ENCODE measurements around the gene HEXD. TPM values are rescaled to one million over a fixed set of nuclear protein-coding genes. Genes with fewer than 3 reads are reported as not detected.

Gene HEXD
- total RNA-seq, 1 donor = 9.4 TPM

- DNase-seq (ENCODE audit: low read depth) = no peak
- no peak overlapping the region for H3K4me3 ChIP-seq (ENCODE audit: low read depth, low read length)
- TF ChIP-seq CTCF (IDR thresholded peaks at IDR 0.05; ENCODE audit: insufficient read depth, low read length) = no peak
Observed at GRCh38 chr17:82412535-82413520, 5.3 kb upstream of the HEXD start.

- TF ChIP-seq CTCF (IDR thresholded peaks at IDR 0.05; ENCODE audit: insufficient read depth, low read length) = peak; percentile 67
- DNase-seq (ENCODE audit: low read depth) = peak; percentile 73
- no peak overlapping the region for H3K4me3 ChIP-seq (ENCODE audit: low read depth, low read length)
Observed at GRCh38 chr17:82414548-82415281, 3.4 kb upstream of the HEXD start.

DNA sequence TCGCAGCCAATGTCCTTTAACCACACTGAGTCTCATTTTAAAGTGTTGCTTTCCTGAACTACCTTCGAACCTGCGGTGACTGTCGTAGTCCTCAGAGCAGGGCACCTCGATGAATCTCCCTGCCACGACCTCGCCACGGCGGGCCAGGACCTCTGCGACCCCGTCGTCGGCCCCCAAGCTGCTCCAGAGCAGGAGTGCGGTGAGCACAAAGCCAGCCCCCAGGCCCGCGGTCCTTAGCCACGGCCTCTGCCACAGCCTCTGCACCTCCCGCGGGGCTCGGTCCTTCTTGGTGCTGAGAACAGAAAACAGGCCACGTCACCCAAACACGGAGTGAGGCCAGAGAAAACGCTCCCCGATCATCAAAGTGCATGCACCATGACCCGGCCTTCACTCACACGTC lies 2.8 kb upstream of the HEXD start:
- no peak overlapping the region for H3K4me3 ChIP-seq (ENCODE audit: low read depth, low read length)
- no peak for TF ChIP-seq CTCF (IDR thresholded peaks at IDR 0.05; ENCODE audit: insufficient read depth, low read length)
- DNase-seq (ENCODE audit: low read depth) = no peak

- no peak for TF ChIP-seq CTCF (IDR thresholded peaks at IDR 0.05; ENCODE audit: insufficient read depth, low read length)
- DNase-seq (ENCODE audit: low read depth) = no peak
- H3K4me3 ChIP-seq (ENCODE audit: low read depth, low read length) = no peak overlapping the region
Observed at GRCh38 chr17:82415786-82416185, 2.4 kb upstream of the HEXD start.

DNA sequence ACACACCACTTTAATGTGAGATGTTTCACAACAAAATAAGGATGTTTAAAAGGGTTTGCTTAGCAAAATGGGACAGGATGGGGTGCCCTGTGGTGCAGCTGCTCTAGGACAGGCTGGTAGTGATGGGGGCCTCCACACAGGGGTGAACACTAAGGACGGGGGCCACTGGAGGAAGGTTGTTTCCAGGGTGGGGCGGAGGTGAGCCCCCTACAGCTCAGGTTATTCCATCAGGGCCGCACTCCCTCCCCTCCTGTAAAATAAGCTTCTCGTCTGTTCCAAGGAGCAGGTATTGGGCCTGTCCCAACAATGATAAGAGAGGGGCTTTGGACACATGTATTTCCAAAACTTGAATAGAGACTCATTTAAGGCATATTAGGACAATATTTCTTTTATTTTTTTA lies 1.9 kb upstream of the HEXD start:
- no peak for DNase-seq (ENCODE audit: low read depth)
- no peak for TF ChIP-seq CTCF (IDR thresholded peaks at IDR 0.05; ENCODE audit: insufficient read depth, low read length)
- H3K4me3 ChIP-seq (ENCODE audit: low read depth, low read length) = no peak overlapping the region

DNA sequence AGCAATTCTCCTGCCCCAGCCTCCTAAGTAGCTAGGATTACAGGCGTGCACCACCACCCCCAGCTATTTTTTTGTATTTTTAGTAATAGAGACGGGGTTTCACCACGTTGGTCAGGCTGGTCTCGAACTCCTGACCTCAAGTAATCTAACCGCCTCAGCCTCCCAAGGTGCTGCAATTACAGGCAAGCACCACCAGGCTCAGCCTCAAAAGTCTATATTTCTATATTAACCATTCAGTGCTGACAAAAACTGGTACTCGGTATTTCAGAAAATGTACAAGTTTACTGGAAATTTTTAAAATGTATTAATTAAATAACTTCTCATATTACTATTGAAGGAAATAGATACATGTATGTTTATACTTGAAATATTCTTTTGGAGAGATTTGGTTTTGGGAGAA lies 1.4 kb upstream of the HEXD start:
- H3K4me3 ChIP-seq (ENCODE audit: low read depth, low read length) = no peak overlapping the region
- peak; percentile 29 for TF ChIP-seq CTCF (IDR thresholded peaks at IDR 0.05; ENCODE audit: insufficient read depth, low read length)
- DNase-seq (ENCODE audit: low read depth) = no peak
